Endothelial cell of umbilical vein (primary cell): ENCODE results near the gene TACC3. TPM values are rescaled to one million over a fixed set of nuclear protein-coding genes. Genes with fewer than 3 reads are reported as not detected.
A peak's percentile ranks its signal among the peaks of the same experiment; 100 is the strongest.

Source experiments
- BruUV-seq: library from RNA; stranded (reverse); fragments of 400-500 nt; replicated peaks from 2 replicates; lab custom pipeline; 2021; lab: Mats Ljungman, UMichigan
- CTCF ChIA-PET: fragments of 300-600, 350-600 bp; sonication (Branson Sonifier 250); formaldehyde crosslinking; loops from one replicate; lab custom pipeline; 2021; ENCODE audit warnings: antibody characterized with exemption, inconsistent platforms; lab: Charles Lee
- POLR2A ChIA-PET: fragments of 300-600, 350-600 bp; sonication (Branson Sonifier 250); formaldehyde crosslinking; loops from one replicate; lab custom pipeline; 2021; ENCODE audit warnings: antibody characterized with exemption, inconsistent platforms; lab: Charles Lee
- DNase-seq: peaks from one replicate; pipeline ENCODE4 v3.0.0-alpha.2; 2011; ENCODE audit warnings: low read depth, low spot score
- FAIRE-seq: peaks from 2 replicates; lab custom pipeline; 2011; peaks lifted over from hg19 to GRCh38; lab: Jason Lieb, UNC
- H2AFZ ChIP-seq: 2 replicates; pipeline ENCODE4 v1.6.0; 2012; ENCODE audit warnings: low read depth, low read length, control low read depth, inconsistent platforms
- H3K27ac ChIP-seq: 2 replicates; pipeline ENCODE4 v1.5.1; 2011; ENCODE audit warnings: low read depth, mild to moderate bottlenecking, control low read depth, low read length, moderate library complexity; ENCODE audit not compliant: insufficient read depth
- H3K27me3 ChIP-seq, 2 experiments: 2 replicates each; pipeline versions ENCODE4 v1.6.0 to v1.6.1; 2011; ENCODE audit warnings: low read length in 2 of 2, mixed read lengths in 1 of 2; ENCODE audit not compliant: control insufficient read depth in 2 of 2, insufficient read depth in 2 of 2
- H3K36me3 ChIP-seq, 2 experiments: 2 replicates in 1 of 2; 3 replicates in 1 of 2; pipeline ENCODE4 v1.5.1; 2011; ENCODE audit warnings: low read length in 2 of 2, mild to moderate bottlenecking in 1 of 2, moderate library complexity in 1 of 2; ENCODE audit not compliant: control insufficient read depth in 2 of 2, insufficient read depth in 2 of 2; ENCODE audit errors: extremely low read depth in 1 of 2
- H3K4me1 ChIP-seq: 3 replicates; pipeline ENCODE4 v1.5.1; 2011; ENCODE audit warnings: mild to moderate bottlenecking, low read length; ENCODE audit not compliant: control insufficient read depth, insufficient read depth; ENCODE audit errors: extremely low read depth
- H3K4me2 ChIP-seq: 2 replicates; pipeline ENCODE4 v1.6.1; 2011; ENCODE audit warnings: low read length, control low read depth, mixed read lengths; ENCODE audit not compliant: insufficient read depth
- H3K4me3 ChIP-seq, 3 experiments: fragments of 200-600 bp in 1 of 3; sonication (generic), shearing (Covaris generic) in 1 of 3; replicated peaks in 1 of 3; 2 replicates each; pipeline ENCODE4 v1.5.1; 2011 to 2016; ENCODE audit warnings: control low read depth in 3 of 3, low read length in 3 of 3, mild to moderate bottlenecking in 2 of 3, inconsistent platforms in 1 of 3, low read depth in 1 of 3, moderate library complexity in 1 of 3; ENCODE audit not compliant: insufficient read depth in 1 of 3
- H3K79me2 ChIP-seq: 2 replicates; pipeline ENCODE4 v1.6.0; 2012; ENCODE audit warnings: low read length, inconsistent platforms; ENCODE audit not compliant: control insufficient read depth, insufficient read depth
- H3K9ac ChIP-seq: replicated peaks from 2 replicates; pipeline ENCODE3; 2011; ENCODE audit warnings: low read length, control low read depth; ENCODE audit not compliant: insufficient read depth; ENCODE audit errors: extremely low read depth
- H3K9me1 ChIP-seq: replicated peaks from 3 replicates; pipeline ENCODE4 v1.6.0; 2011; ENCODE audit warnings: mild to moderate bottlenecking, low read length; ENCODE audit not compliant: control insufficient read depth, insufficient read depth; ENCODE audit errors: extremely low read depth
- H3K9me3 ChIP-seq: replicated peaks from 2 replicates; pipeline ENCODE4 v1.5.1; 2012; ENCODE audit warnings: low read length, inconsistent platforms; ENCODE audit not compliant: control insufficient read depth, insufficient read depth
- H4K20me1 ChIP-seq: replicated peaks from 2 replicates; pipeline ENCODE3; 2011; ENCODE audit warnings: mild to moderate bottlenecking, low read length; ENCODE audit not compliant: control insufficient read depth, insufficient read depth; ENCODE audit errors: extremely low read depth
- EZH2 ChIP-seq: IDR thresholded peaks from 2 replicates; pipeline ENCODE4 v1.6.1; 2012; ENCODE audit warnings: borderline replicate concordance, low read depth, mild to moderate bottlenecking, moderate library complexity, low read length, inconsistent platforms; ENCODE audit not compliant: severe bottlenecking
- FOS ChIP-seq: IDR thresholded peaks from 2 replicates; pipeline ENCODE4 v1.6.1; 2011; ENCODE audit warnings: mild to moderate bottlenecking, low read length, moderate library complexity, borderline replicate concordance; ENCODE audit not compliant: insufficient read depth
- GATA2 ChIP-seq: IDR thresholded peaks from 2 replicates; pipeline ENCODE4 v1.7.0; 2011; ENCODE audit warnings: low read depth, mild to moderate bottlenecking, moderate library complexity, mixed read lengths, low read length; ENCODE audit not compliant: insufficient read length, insufficient read depth
- JUN ChIP-seq: IDR thresholded peaks from 2 replicates; pipeline ENCODE4 v1.6.1; 2011; ENCODE audit warnings: borderline replicate concordance, low read depth; ENCODE audit not compliant: insufficient read length, insufficient read depth
- MAX ChIP-seq: IDR thresholded peaks from 2 replicates; pipeline ENCODE4 v1.6.1; 2011; ENCODE audit not compliant: insufficient read depth, insufficient read length
- MYC ChIP-seq: IDR thresholded peaks from one replicate; pipeline ENCODE4 v1.6.1; 2011; ENCODE audit warnings: mild to moderate bottlenecking, low read depth, low read length
- POLR2A ChIP-seq: IDR thresholded peaks from 2 replicates; pipeline ENCODE4 v1.6.1; 2012; ENCODE audit warnings: low read depth, mild to moderate bottlenecking, control low read depth, low read length
- POLR2AphosphoS5 ChIP-seq: IDR thresholded peaks from 2 replicates; pipeline ENCODE4 v1.6.1; 2012; ENCODE audit warnings: low read depth, mild to moderate bottlenecking, control low read depth, low read length, moderate library complexity; ENCODE audit not compliant: insufficient read depth
- dilution Hi-C: fragments of 300-500 bp; cut with MboI; formaldehyde crosslinking; loops from one replicate; pipeline ENCODE4 v1.15.0; 2019; ENCODE audit warnings: low sequenced_read_pairs; ENCODE audit not compliant: extremely low pct_ligation_motif_present
- intact Hi-C: fragments of 100-400 bp; cut with micrococcal nuclease; formaldehyde crosslinking; loops from one replicate; pipeline ENCODE4 v1.10.0; 2022
- polyA plus RNA-seq, 4 experiments: library from polyadenylated mRNA; depleted of rRNA in 3 of 4; stranded (reverse) in 3 of 4; unstranded in 1 of 4; fragments of >200 nt; gene quantifications; 2 replicates each; pipeline versions ENCODE4 v1.2.1 to v1.2.3, GENCODE V29; 2011 to 2012; ENCODE audit warnings: missing spikeins in 1 of 4
- total RNA-seq: library from RNA; stranded (reverse); gene quantifications from 2 replicates; pipeline ENCODE4 v1.2.3, GENCODE V29; 2021
- TF ChIP-seq, protein P1 (sequence below), 2 donors: IDR thresholded peaks; 1 replicate in 1 of 2; 2 replicates in 1 of 2; pipeline ENCODE4 v1.5.1; 2011; ENCODE audit warnings: low read length in 2 of 2, mild to moderate bottlenecking in 2 of 2, moderate library complexity in 2 of 2, control low read depth in 1 of 2, inconsistent platforms in 1 of 2, low read depth in 1 of 2; ENCODE audit not compliant: insufficient read depth in 1 of 2; ENCODE audit errors: extremely low read depth in 1 of 2

TACC3 gene
- total and polyA plus RNA-seq, 2 donors (not counting 3 experiments of a cell fraction or from before 2014, with no cell fraction given): 54.5 to 135 TPM

DNA sequence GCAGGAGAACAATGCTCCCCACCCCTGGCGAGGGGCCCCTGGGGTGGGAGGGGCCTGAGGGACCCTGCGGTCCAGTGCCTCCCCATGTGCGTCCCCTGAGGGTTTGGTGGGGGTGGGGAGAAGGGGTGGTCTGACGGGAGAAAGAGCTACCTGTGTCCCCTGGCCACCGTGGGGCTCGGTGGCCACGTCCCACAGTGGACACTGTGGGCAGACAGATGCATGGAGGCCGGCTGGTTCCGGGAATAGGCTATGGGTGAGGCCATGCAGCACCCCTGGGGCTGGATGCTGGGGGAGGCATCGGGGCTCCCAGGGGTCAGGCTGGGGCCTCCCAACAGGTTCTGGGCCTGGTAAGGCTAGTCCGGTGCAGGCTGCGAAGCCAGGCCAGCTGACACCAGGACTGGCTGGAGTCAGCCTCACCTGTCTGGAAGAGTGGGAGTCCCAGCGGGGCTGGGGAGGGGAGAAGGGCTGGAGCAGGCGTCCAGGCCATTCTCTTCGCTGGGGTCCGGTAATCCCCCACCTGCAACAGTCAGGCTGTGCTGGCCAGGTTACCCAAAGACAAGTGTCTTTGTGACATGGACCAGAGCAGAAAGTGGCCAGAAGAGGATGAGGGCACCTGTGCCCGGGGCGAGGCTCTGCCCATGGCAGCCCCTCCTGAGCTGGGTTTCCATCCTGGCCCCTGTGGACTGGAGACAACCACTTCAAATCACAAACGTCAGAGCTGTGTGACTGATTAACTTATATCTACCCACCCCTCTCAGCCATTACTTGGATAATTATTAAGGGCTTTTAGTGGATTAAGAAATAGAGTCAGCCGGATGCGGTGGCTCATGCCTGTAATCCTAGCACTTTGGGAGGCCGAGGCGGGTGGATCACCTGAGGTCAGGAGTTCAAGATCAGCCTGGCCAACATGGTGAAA lies 35.8 kb upstream of the TACC3 start:
- Histone ChIP-seq H2AFZ (no peak overlapping the region), H3K4me2 (no peak overlapping the region), H3K79me2 (no peaks in the 10 kb centered on the region), H3K36me3 (peaks cover 0 to 2% of the 10 kb centered on the region in 2 experiments), H3K9me1 (no peaks in the 10 kb centered on the region), H3K27me3 (no peaks in the 10 kb centered on the region), H3K9ac (no peak overlapping the region), H3K4me3 (no peak overlapping the region), H4K20me1 (no peaks in the 10 kb centered on the region), H3K27ac (no peak overlapping the region), H3K9me3 (no peaks in the 10 kb centered on the region), H3K4me1 (peaks cover 10% of the 10 kb centered on the region)
- TF ChIP-seq POLR2AphosphoS5 (no peak), POLR2A (no peak), JUN (no peak), FOS (no peak), EZH2 (no peak)
- ChIA-PET POLR2A (no interaction called here), CTCF (no interaction called here)
- intact Hi-C loops: loop anchor here (2.0 kb wide), 1 partner anchor 27 kb away; the partner anchor contains the start of gene SLBP
- DNase-seq: no peak
- BruUV-seq: no TSS peak
- FAIRE-seq: no peak
- dilution Hi-C loops: no loop called here

GRCh38 chr4:1686440-1687036 lies 34.8 kb upstream of the TACC3 start:
- DNase-seq: no peak
- ChIA-PET CTCF (no interaction called here), POLR2A (no interaction called here)
- no peak overlapping the region for H3K4me2 ChIP-seq
- no peak overlapping the region for H3K4me3 ChIP-seq
- H3K9me3 ChIP-seq: no peaks in the 10 kb centered on the region
- H3K9me1 ChIP-seq: no peaks in the 10 kb centered on the region
- TSS peak; percentile 2 for BruUV-seq
- H3K4me1 ChIP-seq: peaks cover 10% of the 10 kb centered on the region
- dilution Hi-C loops (no loop called here), intact Hi-C loops (no loop called here)
- no peaks in the 10 kb centered on the region for H3K27me3 ChIP-seq
- no peak overlapping the region for H3K27ac ChIP-seq
- H2AFZ ChIP-seq: no peak overlapping the region
- FAIRE-seq: no peak
- TF ChIP-seq MYC (no peak), POLR2AphosphoS5 (no peak), EZH2 (no peak), FOS (no peak), GATA2 (no peak), MAX (no peak), JUN (no peak), POLR2A (no peak)
- TF ChIP-seq, protein P1, sequence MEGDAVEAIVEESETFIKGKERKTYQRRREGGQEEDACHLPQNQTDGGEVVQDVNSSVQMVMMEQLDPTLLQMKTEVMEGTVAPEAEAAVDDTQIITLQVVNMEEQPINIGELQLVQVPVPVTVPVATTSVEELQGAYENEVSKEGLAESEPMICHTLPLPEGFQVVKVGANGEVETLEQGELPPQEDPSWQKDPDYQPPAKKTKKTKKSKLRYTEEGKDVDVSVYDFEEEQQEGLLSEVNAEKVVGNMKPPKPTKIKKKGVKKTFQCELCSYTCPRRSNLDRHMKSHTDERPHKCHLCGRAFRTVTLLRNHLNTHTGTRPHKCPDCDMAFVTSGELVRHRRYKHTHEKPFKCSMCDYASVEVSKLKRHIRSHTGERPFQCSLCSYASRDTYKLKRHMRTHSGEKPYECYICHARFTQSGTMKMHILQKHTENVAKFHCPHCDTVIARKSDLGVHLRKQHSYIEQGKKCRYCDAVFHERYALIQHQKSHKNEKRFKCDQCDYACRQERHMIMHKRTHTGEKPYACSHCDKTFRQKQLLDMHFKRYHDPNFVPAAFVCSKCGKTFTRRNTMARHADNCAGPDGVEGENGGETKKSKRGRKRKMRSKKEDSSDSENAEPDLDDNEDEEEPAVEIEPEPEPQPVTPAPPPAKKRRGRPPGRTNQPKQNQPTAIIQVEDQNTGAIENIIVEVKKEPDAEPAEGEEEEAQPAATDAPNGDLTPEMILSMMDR (IDR thresholded peaks at IDR 0.05; ENCODE audit: extremely low read depth in 1 of 2, insufficient read depth in 1 of 2, low read depth in 1 of 2, low read length in 2 of 2): no peak
- no peak overlapping the region for H3K9ac ChIP-seq
- H4K20me1 ChIP-seq: no peaks in the 10 kb centered on the region
- H3K36me3 ChIP-seq: peaks cover 3 to 11% of the 10 kb centered on the region in 2 experiments
- no peaks in the 10 kb centered on the region for H3K79me2 ChIP-seq
